NCI-H1092 treated with DMSO at 0.1 percent for 48 hours (cell line): ENCODE results near the gene NWD2.
"Not testable (repeated sequence)": the region's sequence is repeated elsewhere in the genome, so short reads cannot be mapped to it uniquely, and the experiment has no call there.

Source experiments
- DNase-seq: peaks from one replicate; lab custom pipeline; 2025; lab: John Stamatoyannopoulos, UW

The NWD2 gene

GRCh38 chr4:37397505-37397904 is 153.0 kb downstream of the NWD2 start:
- no peak for DNase-seq

GRCh38 chr4:37400241-37400881 is 155.8 kb downstream of the NWD2 start:
- DNase-seq, result no peak

GRCh38 chr4:37407938-37408826 is 163.6 kb downstream of the NWD2 start:
- DNase-seq, result not testable (repeated sequence)

GRCh38 chr4:37413612-37414011 is 169.1 kb downstream of the NWD2 start:
- not testable (repeated sequence) for DNase-seq

- no peak for DNase-seq
Observed at GRCh38 chr4:37415845-37416369, 171.4 kb downstream of the NWD2 start.

- no peak for DNase-seq
Observed at GRCh38 chr4:37421614-37422013, 177.1 kb downstream of the NWD2 start.

GRCh38 chr4:37422102-37422501 is 177.6 kb downstream of the NWD2 start:
- no peak for DNase-seq

GRCh38 chr4:37422638-37423037 is 178.1 kb downstream of the NWD2 start:
- DNase-seq, result no peak

- no peak for DNase-seq
Observed at GRCh38 chr4:37423310-37423709, 178.8 kb downstream of the NWD2 start.

GRCh38 chr4:37424753-37425152 is 180.2 kb downstream of the NWD2 start:
- no peak for DNase-seq

GRCh38 chr4:37425857-37426256 is 181.3 kb downstream of the NWD2 start:
- no peak for DNase-seq

GRCh38 chr4:37427193-37427592 is 182.7 kb downstream of the NWD2 start:
- no peak for DNase-seq

- DNase-seq, result no peak
Observed at GRCh38 chr4:37429906-37430305, 185.4 kb downstream of the NWD2 start.

GRCh38 chr4:37430718-37431416 is 186.3 kb downstream of the NWD2 start:
- no peak for DNase-seq

GRCh38 chr4:37431417-37431743 is 186.8 kb downstream of the NWD2 start:
- no peak for DNase-seq

- no peak for DNase-seq
Observed at GRCh38 chr4:37434469-37434868, 189.9 kb downstream of the NWD2 start.

GRCh38 chr4:37436546-37436945 is 192.0 kb downstream of the NWD2 start:
- no peak for DNase-seq

GRCh38 chr4:37437163-37437562 is 192.6 kb downstream of the NWD2 start:
- no peak for DNase-seq

GRCh38 chr4:37438564-37439279 is 194.2 kb downstream of the NWD2 start:
- no peak for DNase-seq

- no peak for DNase-seq
Observed at GRCh38 chr4:37439809-37440474, 195.4 kb downstream of the NWD2 start.

- DNase-seq, result no peak
Observed at GRCh38 chr4:37440501-37440900, 196.0 kb downstream of the NWD2 start.
